ENCODE results near the gene NXPH1. TPM values are rescaled to one million over a fixed set of nuclear protein-coding genes. Genes with fewer than 3 reads are reported as not detected.
A peak's percentile ranks its signal among the peaks of the same experiment; 100 is the strongest.

The NXPH1 gene
- total RNA-seq, 1 donor from 2014 or later: not detected

GRCh38 chr7:8531991-8532515 is 98.6 kb downstream of the NXPH1 start:
- no peaks in the 10 kb centered on the region for H3K27me3 ChIP-seq (ENCODE audit: control insufficient read depth, insufficient read depth, low read length)
- H3K4me3 ChIP-seq (ENCODE audit: low read depth, low read length): no peak overlapping the region
- H3K36me3 ChIP-seq (ENCODE audit: control insufficient read depth, insufficient read depth, low read length): no peaks in the 10 kb centered on the region
- no peak for FAIRE-seq
- TF ChIP-seq CTCF (IDR thresholded peaks at IDR 0.05; ENCODE audit: insufficient read depth, low read length, severe bottlenecking): no peak
- DNase-seq (ENCODE audit: low read depth): no peak

- H3K4me3 ChIP-seq (ENCODE audit: low read depth, low read length): no peak overlapping the region
- FAIRE-seq (no peak), DNase-seq (ENCODE audit: low read depth) (no peak)
- no peak for TF ChIP-seq CTCF (IDR thresholded peaks at IDR 0.05; ENCODE audit: insufficient read depth, low read length, severe bottlenecking)
- no peaks in the 10 kb centered on the region for H3K36me3 ChIP-seq (ENCODE audit: control insufficient read depth, insufficient read depth, low read length)
- no peaks in the 10 kb centered on the region for H3K27me3 ChIP-seq (ENCODE audit: control insufficient read depth, insufficient read depth, low read length)
Measured at GRCh38 chr7:8536431-8536830, 103.0 kb downstream of the NXPH1 start.

GRCh38 chr7:8549046-8549445 is 115.6 kb downstream of the NXPH1 start:
- no peaks in the 10 kb centered on the region for H3K27me3 ChIP-seq (ENCODE audit: control insufficient read depth, insufficient read depth, low read length)
- no peak for FAIRE-seq
- H3K36me3 ChIP-seq (ENCODE audit: control insufficient read depth, insufficient read depth, low read length): no peaks in the 10 kb centered on the region
- no peak for DNase-seq (ENCODE audit: low read depth)
- no peak overlapping the region for H3K4me3 ChIP-seq (ENCODE audit: low read depth, low read length)
- TF ChIP-seq CTCF (IDR thresholded peaks at IDR 0.05; ENCODE audit: insufficient read depth, low read length, severe bottlenecking): no peak

- H3K27me3 ChIP-seq (ENCODE audit: control insufficient read depth, insufficient read depth, low read length): no peaks in the 10 kb centered on the region
- H3K36me3 ChIP-seq (ENCODE audit: control insufficient read depth, insufficient read depth, low read length): no peaks in the 10 kb centered on the region
- H3K4me3 ChIP-seq (ENCODE audit: low read depth, low read length): no peak overlapping the region
- no peak for DNase-seq (ENCODE audit: low read depth)
- FAIRE-seq: no peak
- no peak for TF ChIP-seq CTCF (IDR thresholded peaks at IDR 0.05; ENCODE audit: insufficient read depth, low read length, severe bottlenecking)
Measured at GRCh38 chr7:8560501-8560900, 127.1 kb downstream of the NXPH1 start.

GRCh38 chr7:8561449-8561848 is 128.0 kb downstream of the NXPH1 start:
- H3K36me3 ChIP-seq (ENCODE audit: control insufficient read depth, insufficient read depth, low read length): no peaks in the 10 kb centered on the region
- no peak for FAIRE-seq
- no peak for TF ChIP-seq CTCF (IDR thresholded peaks at IDR 0.05; ENCODE audit: insufficient read depth, low read length, severe bottlenecking)
- no peak overlapping the region for H3K4me3 ChIP-seq (ENCODE audit: low read depth, low read length)
- no peak for DNase-seq (ENCODE audit: low read depth)
- no peaks in the 10 kb centered on the region for H3K27me3 ChIP-seq (ENCODE audit: control insufficient read depth, insufficient read depth, low read length)

GRCh38 chr7:8564281-8564680 is 130.9 kb downstream of the NXPH1 start:
- DNase-seq (ENCODE audit: low read depth): no peak
- peak; percentile 43 for FAIRE-seq
- no peaks in the 10 kb centered on the region for H3K36me3 ChIP-seq (ENCODE audit: control insufficient read depth, insufficient read depth, low read length)
- H3K27me3 ChIP-seq (ENCODE audit: control insufficient read depth, insufficient read depth, low read length): no peaks in the 10 kb centered on the region
- TF ChIP-seq CTCF (IDR thresholded peaks at IDR 0.05; ENCODE audit: insufficient read depth, low read length, severe bottlenecking): no peak
- H3K4me3 ChIP-seq (ENCODE audit: low read depth, low read length): no peak overlapping the region

Measured in bronchial epithelial cell (primary cell).